Pons (tissue), 1 donor: ENCODE results near the gene MAGI1.

Experiments used
- DNase-seq: peaks from one replicate; pipeline ENCODE4 v3.0.0-alpha.2; 2016; ENCODE audit warnings: low spot score

Gene MAGI1

DNA sequence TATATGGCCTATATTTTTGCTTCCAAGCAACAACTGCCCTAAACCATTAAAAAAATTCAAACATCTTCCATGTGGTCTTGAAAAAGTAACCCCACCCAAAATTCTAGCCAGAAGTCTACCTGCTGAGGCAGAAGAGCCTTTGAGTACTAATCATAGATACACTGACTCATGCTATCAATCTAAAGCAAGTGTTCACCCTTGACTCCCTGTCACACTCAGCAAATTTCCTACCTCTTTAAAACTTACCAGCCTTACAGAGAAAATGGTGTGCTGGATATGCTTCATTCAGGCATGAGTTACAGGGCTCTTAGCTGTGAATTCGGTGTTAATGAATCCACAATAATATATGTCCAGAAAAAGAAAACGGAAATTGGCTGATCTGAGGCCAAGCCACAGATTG is 373.8 kb downstream of the MAGI1 start:
- DNase-seq, result no peak

DNA sequence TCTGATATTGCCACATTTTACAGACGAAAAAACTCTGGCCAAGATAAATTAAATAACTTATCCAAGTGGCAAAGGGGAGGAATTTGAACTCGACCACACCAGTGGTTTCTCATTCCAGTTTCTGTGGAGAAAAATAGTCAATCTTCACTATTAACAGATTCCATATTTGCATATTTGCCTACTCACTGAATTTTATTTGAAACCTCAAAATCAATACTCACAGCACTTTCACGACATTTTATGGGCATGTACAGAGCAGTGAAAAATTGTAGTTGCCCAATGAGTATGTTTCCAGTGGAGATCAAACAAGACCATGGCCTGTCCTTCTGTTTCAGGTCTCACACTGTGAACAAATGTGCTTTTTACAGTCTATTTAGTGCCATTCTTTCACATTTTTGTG is 374.3 kb downstream of the MAGI1 start:
- no peak for DNase-seq

DNA sequence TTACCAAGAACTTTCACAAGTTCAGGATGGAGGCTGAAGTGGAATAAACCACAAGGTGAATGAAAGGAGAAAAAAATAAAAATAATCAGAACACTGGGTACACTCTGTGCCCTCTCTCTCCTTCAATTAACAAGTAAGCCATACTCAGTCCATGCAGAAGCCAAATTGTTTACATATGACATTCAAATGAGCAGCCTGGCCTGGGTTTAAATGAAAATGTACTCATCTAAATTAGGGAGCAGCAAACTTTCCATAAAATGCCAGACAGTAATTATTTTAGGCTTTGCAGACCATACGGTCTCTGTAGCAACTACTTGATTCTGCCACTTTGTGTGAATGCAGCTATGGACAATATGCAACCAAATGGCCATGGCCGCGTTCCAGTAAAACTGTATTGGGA is 376.6 kb downstream of the MAGI1 start:
- DNase-seq, result no peak

DNA sequence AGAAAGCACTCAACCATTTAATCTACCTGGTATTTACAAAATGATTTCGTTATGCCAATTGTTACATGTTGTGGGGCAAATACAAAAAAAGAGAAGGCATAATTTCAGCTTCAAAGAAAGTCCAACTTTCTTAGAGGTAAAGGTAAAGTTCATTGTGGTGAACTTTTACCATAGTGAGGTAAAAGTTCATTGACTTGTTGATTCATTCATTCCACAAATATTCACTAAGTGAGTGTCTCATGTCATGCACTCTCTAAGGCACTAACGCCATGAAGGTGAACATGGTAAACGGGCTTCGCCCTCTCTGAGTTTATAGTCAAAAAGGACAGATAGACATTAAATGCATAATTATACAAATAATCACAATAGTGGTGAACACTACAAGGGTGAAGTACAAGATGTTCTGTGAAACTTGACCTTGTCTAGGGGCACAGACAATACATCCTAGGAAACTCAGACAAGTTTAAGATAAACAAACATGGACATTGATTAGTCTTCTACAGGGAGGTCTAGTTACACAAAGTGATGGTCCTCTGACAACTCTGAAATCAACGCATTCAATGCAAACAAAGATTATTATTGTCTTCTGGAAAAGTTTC is 378.6 kb downstream of the MAGI1 start:
- no peak for DNase-seq

DNA sequence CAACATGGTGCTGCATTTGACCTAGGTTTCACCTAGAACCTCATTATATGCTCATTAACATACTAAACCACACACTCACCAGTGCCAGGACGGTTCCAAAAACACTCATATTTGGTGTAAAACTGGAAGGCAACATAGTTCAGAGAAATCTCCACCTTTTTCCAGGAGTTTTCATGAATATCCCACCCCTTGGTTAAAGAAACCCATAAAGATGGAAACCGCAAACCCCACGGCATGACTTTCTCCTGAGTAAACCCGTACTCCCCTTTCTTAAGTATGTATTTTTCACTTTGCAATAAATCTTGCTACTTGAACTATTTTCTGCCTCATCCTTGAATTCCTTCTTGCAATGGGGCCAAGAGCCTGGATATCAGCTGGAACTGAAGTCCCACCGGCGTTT is 379.3 kb downstream of the MAGI1 start:
- no peak for DNase-seq

DNA sequence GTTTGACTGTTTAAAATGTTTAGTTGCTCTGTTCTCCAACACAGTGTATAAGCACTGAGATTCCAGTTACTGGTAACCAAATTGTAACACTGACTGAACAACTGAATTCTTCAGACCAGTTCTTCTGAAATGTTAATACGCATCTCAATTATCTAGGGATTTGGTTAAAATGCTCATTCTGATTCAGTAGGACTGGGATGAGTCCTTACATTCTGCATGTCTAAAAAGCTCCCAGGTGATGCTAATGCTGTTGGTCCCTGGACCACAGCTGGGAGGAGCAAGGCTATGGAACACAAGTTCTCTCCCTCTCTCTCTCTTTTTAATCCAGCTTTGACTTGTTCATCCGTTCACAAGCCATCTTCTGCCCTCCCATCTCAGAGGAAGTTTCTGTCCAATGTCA is 380.3 kb downstream of the MAGI1 start:
- no peak for DNase-seq

DNA sequence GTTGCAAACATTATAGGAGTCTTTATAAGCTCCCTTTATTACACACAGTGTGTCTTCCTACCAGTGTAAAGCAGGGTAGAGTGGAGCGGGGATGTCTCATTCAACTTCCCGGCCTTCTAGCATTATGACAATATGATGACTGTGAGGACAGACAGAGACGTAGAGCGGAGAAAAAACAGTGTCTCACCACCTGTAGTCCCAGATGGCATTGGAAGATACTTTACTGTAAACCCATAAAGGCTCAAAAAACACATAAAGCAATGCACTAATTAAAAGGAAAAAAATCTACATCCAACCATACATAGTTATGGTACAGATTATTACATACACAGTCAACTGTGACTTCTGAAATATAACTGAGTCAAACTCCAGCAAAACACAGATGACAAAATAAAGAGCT is 383.7 kb downstream of the MAGI1 start:
- DNase-seq, result no peak

DNA sequence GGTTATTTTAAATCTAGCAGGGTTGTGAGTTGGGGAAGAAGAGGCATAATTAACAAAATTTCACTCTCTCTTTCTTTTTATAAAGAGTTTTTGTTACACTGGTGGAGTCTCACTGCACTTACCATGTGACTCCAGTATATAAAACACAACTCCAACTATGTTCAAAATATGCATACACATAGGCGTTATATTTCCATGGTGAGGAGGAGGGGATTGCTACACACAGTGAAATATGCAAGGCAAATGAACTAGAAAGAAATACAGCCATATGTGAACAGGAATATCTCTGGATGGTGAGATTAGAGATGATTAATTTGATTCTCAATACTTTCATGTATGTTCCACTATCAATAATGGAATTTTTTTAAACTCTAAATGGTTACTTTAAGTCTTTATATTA is 385.0 kb downstream of the MAGI1 start:
- DNase-seq, result no peak

DNA sequence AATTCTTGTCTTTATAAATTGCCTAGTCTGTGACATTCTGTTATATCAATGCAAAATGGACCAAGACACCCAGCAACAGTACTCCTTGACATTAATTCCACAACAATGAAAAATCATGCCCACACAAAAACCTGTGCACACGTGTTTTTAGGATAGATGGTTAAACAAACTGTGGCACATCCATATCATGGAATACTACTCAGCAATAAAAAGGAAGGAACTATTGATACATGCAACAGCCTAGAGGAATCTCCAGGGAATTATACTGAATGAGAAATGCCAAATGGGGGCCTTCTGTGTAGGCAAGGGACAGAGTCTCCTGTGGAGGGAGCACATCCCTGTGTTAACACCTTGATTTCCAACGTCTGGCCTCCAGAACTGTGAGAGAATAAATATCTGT is 388.5 kb downstream of the MAGI1 start:
- DNase-seq, result no peak

DNA sequence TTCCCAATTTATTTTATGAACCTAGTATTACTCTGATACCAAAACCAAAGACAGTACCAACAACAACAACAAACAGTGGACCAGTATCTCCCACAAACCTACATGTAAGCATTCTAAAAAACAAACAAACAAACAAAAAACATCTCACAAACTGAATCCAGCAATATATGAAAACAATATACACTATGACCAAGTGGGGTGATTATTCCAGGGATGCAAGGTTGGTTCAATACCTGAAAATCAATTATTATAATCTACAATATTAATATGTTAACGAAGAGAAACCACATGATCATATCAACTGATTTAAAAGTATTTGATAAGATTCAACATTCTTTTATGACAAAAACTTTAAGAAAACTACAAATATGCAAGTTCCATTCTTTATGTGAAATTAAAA is 391.3 kb downstream of the MAGI1 start:
- no peak for DNase-seq

DNA sequence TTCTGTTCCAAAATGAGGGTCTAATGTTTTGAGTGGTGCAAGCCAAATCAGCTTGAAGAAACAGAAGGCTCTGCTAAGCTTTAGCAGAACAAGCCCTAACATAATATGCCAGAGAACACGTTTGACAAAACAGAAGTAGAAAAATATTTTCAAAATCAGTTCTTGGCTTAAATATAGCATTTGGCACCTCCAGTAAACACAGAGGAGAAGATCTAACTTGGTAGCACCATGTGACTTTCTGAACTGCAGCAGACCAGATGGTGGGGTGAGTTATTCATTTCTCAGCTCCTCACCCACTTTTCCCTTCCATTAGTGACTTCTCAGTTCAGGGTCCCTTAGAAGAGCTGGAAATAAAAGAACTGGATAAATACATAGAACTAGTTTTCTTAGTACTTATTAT is 395.8 kb downstream of the MAGI1 start:
- DNase-seq, result no peak

DNA sequence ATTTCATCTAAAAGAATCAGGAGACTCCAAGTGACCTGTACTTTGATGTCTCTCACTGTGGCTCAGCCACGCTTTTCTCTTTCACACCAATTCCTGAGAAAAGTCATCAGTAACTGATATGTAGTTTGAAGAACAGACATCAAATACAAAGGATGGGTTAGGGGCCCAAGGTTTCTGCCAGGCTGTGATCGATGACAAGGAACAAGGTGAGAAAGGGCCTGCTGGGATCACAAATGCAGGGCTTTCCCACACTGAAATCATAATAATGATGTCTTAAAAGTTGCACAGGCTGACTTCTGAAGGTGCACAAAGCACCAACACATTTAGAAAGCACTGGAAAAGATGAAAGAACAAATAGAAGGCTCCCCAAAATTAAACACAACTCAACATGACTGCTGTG is 396.9 kb downstream of the MAGI1 start:
- DNase-seq, result no peak

DNA sequence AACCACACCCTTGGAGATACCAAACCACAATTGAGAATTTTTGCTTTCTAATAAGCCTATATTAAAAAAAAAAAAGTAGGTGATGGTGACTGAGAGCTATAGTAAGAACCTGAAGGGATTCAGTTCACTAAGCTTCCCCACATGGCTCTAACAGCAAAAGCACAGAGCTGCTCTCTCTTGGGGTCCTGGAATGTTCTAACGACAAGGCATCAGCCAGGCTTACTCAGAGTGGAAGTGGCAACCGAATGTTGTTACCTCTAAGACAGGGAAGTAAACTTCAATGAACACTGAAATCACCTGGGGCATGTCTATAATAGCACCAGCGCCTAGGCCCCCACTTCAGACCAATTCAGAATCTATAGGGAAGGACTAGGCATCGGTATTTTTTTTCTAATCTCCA is 397.7 kb downstream of the MAGI1 start:
- DNase-seq, result no peak

DNA sequence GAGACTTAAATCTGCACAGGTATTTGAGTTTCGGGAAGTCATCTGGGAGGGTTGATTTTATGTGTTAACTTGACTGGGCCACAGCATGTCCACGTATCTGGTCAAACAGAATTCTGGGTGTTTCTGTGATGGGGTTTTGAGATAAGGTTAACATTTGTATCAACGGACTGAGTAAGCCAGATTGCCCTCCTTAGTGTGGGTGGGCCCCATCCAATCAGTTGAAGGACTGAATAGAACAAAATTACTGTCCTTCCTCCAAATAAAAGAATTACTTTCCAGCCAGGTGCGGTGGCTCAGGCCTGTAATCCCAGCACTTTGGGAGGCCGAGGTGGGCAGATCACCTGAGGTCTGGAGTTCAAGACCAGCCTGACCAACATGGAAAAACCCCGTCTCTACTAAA is 399.3 kb downstream of the MAGI1 start:
- no peak for DNase-seq

DNA sequence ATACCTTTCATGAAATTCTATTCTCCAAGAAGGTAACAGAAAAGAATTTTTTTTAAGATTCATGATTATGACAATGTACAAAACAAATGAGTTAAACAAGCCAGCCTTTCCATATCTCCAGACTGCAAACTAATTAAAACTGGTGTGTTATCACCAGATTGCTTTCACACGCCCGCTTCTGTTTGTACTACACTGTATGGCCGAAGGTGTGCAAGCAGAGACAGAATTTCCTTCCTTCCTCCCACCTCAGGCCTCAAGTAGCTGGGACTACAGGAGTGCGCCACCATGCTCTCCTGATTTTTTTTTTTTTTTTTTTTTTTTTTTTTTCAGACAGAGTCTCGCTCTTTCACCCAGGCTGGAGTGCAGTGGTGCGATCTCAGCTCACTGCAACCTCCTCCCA is 400.4 kb downstream of the MAGI1 start:
- DNase-seq, result no peak

DNA sequence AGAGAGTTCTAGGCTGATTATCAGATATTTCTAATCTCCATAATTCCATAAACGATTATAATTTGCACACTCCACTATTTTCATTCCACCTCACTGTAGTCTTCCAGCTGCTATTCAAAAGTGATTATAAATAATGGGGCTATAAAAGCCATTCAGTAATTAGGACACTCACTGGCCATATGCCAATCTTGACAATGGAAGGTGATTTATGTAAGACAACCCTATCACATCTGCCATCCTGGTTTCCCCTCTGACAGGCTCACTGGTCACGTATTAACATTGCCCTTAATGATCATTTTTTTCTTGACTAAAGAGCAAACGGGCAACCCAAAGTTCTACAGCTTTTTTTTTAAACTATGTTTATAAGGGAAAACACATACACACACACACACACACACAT is 402.4 kb downstream of the MAGI1 start:
- no peak for DNase-seq

DNA sequence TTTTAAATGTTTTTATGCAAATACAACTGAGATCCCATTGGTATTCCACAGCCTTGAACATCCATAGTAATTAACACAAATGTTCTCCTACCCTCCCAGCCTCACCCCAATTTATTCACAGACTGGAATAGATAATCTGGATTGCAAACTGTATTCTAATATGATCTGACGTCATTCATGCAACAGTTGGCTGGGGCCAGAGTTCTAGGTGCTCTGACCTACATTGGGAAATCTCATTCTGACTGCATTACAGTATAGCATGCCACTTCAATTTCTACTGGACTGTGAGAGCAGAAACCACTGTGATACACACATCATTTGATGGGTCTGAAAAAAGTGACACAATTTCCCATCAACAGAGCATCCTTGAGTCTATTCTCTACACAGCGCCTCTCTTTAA is 403.1 kb downstream of the MAGI1 start:
- no peak for DNase-seq

DNA sequence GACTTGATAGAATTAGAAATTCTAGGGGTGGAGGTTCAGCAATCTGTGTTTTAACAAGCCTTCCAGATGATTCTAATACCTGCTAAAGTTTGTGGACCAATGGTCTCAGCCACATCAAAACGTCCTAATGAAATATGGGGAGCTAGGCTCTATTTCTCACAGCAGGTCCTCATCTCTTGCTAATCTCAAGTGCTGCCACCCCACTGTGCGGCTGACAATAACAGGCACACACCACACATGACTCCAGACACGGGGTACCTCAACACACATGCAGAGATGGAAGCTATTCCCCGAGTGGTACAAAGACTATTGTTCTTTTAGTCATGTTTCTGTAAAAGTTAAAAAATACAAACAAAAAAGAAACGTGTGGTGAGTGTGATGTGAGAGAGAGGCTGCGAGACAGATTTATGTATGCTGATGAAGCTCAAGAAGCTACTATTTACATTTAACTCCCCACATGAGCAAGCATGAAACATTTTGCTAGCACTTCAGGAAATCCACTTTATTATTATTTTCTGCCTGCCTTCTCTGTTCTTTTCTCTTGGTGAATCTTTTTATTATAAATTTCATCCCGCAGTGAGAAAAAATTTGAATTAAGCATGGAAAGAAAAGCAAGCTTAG is 405.6 kb downstream of the MAGI1 start:
- no peak for DNase-seq

DNA sequence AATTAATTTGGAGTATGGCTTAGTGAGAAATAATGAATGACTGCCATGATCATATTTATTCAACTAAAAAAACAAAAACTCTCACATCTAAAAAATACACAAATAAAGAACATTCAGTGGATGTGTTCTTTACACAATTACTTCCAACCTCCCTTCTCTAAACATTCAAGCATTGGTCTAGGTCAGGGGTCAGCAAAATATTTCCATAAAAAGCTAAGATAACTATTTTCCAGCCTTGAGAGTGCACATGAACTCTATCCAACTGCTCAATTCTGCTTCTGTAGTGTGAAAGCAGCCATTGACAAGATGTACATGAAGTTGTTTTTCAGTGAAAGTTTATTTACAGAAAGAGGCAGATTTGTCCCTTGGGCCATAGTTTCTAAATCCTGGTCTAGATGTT is 406.3 kb downstream of the MAGI1 start:
- DNase-seq, result no peak

DNA sequence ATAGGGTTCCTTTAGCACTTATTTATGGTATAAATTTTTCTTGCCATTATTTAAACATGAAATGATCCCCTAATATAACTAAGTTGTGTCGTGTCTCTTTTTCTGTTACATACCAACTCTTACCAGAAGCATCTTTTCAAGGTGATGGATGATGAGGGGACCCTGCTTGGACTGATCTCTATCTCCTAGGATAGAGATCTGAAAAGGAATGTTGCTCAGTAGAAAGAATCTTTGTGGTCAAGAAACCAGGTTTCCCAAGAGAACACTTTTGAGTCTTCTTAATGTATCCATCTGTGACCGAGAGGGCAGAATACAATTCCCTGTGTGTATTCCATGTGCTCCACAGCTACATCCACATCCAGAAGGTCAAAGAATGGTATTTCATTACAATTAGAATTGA is 409.7 kb downstream of the MAGI1 start:
- no peak for DNase-seq

DNA sequence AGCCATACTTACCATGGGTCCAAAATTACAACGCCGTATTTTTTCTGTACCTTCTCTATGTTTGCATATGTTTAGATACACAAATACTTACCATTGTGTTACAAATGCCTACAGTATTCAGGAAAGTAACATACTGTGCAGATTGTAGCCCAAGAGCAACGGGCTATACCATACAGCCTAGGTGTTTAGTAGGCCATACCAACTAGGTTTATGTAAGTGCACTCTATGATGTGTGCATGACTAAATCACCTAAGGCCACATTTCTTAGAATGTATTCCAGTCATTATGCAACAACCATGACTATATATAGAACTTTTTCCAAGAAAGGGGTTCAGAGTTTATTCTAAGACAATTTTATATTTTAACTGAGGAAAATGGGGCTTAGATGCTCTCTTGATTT is 411.7 kb downstream of the MAGI1 start:
- no peak for DNase-seq

DNA sequence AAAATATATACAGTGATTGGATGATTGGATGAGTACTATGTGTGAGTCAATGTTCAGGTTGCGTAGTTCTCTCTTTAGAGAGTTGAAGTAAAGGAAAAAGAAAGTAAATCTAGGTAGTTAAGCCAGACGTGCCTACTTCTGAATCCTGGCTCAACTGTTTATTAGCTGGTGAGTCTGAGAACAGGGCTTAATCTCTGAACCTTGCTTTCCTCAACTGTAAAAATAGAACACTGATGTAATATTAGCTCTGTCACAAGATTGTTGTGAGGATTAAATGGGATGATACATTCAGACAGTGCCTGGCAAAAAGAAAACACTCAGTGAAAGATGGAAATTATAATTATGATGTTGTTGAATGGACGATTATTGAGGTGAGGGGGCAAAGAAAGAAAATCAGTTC is 413.4 kb downstream of the MAGI1 start:
- DNase-seq, result no peak

DNA sequence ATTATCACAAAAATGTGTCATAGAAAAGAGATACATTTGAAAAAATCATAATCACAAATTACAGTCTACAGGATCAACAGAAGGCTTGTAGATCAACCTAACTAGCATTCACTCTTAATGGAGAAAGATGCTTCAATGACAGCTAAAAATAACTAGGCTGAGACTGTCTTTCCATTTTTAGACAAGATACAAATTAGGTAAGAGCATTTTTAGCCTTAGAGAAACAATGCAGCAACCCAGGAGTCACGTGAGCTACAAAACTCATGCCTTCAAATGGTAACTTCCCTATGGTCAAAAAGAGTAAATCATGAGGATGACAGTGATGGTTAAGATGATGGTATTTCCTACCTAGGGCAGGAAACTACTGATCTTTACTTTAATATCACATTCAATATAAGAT is 415.4 kb downstream of the MAGI1 start:
- DNase-seq, result no peak

DNA sequence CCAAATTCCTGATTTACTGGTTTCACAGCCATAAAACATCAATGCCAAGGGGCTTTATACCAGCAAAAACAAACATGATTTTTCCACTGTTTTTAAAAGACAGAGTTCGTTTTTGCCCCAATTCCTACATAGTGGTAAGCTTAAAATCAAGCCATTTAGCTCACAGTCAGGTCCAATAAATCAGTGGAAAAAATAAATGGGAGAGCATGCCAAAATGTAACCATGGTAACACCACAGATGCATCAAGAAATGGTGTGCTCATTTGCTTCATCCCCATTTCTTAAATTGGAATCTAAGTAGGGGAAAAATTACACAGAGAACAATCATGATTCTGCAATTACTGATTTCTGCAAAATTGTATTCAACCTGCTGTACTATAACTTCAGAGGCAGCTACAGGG is 418.8 kb downstream of the MAGI1 start:
- no peak for DNase-seq

DNA sequence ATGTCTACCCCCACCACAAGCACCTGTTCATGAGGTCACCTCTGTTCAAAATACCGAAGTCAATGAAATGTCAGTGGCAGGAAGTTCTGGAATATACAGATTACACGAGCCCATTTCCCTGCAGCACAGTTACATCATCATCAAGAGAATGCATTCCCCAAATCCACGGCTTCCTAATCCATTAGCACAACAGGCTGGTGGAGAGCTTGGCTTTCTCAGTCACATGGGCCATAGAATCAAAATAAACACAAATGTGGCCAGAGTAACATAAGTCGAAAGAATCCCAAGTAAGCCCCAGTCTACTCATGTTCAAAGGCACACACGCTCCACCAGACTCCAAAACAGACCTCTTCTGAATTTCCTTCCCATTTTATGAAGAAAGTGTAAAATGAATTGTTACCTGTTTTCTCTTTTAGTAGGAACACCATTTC is 419.3 kb downstream of the MAGI1 start:
- no peak for DNase-seq
